HepG2 (cell line): ENCODE results near the gene METAP1D. TPM values are rescaled to one million over a fixed set of nuclear protein-coding genes. Genes with fewer than 3 reads are reported as not detected.
A peak's percentile ranks its signal among the peaks of the same experiment; 100 is the strongest.

Experiments used
- AGO2 ChIP-seq: fragments of 200-400 bp; formaldehyde crosslinking; optimal IDR thresholded peaks from 2 replicates; pipeline ENCODE3; 2017; ENCODE audit warnings: mild to moderate bottlenecking, low read depth, low read length, moderate library complexity
- ATAD3A ChIP-seq: sonication (generic); formaldehyde crosslinking; IDR thresholded peaks from 2 replicates; pipeline ENCODE4 v1.4.0; 2020; ENCODE audit warnings: missing genetic modification reagents
- CREB3 ChIP-seq: sonication (generic); formaldehyde crosslinking; IDR thresholded peaks from 2 replicates; pipeline ENCODE4 v1.5.0; 2020; ENCODE audit warnings: missing genetic modification reagents
- EEA1 ChIP-seq: sonication (generic); formaldehyde crosslinking; IDR thresholded peaks from 2 replicates; pipeline ENCODE4 v1.5.1; 2020; ENCODE audit warnings: mild to moderate bottlenecking, missing genetic modification reagents, borderline replicate concordance
- GATA4 ChIP-seq: sonication (generic); IDR thresholded peaks from 2 replicates; pipeline ENCODE4 v1.6.1; 2016; ENCODE audit warnings: antibody characterized with exemption, low read depth, borderline replicate concordance
- HNF4A ChIP-seq: sonication (generic); formaldehyde crosslinking; IDR thresholded peaks from 2 replicates; pipeline ENCODE4 v1.4.0; 2020; ENCODE audit warnings: missing genetic modification reagents
- MAX ChIP-seq: IDR thresholded peaks from 2 replicates; pipeline ENCODE4 v1.6.1; 2012; ENCODE audit warnings: inconsistent platforms
- MTA3 ChIP-seq: sonication (generic); formaldehyde crosslinking; IDR thresholded peaks from 2 replicates; pipeline ENCODE4 v1.4.0; 2020; ENCODE audit warnings: missing genetic modification reagents
- MTF2 ChIP-seq: sonication (generic); formaldehyde crosslinking; IDR thresholded peaks from 2 replicates; pipeline ENCODE4 v1.5.0; 2020; ENCODE audit warnings: missing genetic modification reagents, borderline replicate concordance
- NFE2L1 ChIP-seq: sonication (generic); formaldehyde crosslinking; IDR thresholded peaks from 2 replicates; pipeline ENCODE4 v1.4.0; 2020; ENCODE audit warnings: missing genetic modification reagents, mild to moderate bottlenecking, borderline replicate concordance
- NRL ChIP-seq: sonication (generic); formaldehyde crosslinking; IDR thresholded peaks from 2 replicates; pipeline ENCODE4 v1.5.0; 2020; ENCODE audit warnings: missing genetic modification reagents, mild to moderate bottlenecking, moderate library complexity, borderline replicate concordance
- PCBP1 ChIP-seq: fragments of 200-400 bp; formaldehyde crosslinking; IDR thresholded peaks from 2 replicates; pipeline ENCODE4 v1.6.1; 2017; ENCODE audit warnings: mild to moderate bottlenecking, low read depth, low read length, borderline replicate concordance
- RFX3 ChIP-seq: IDR thresholded peaks from 2 replicates; pipeline ENCODE4 v1.6.1; 2016; ENCODE audit warnings: missing biosample characterization, missing genetic modification reagents
- SAFB2 ChIP-seq: sonication (generic); formaldehyde crosslinking; IDR thresholded peaks from 2 replicates; pipeline ENCODE4 v1.5.1; 2020; ENCODE audit warnings: missing genetic modification reagents, low read depth, mild to moderate bottlenecking, borderline replicate concordance
- SMAD9 ChIP-seq: sonication (generic); formaldehyde crosslinking; IDR thresholded peaks from 2 replicates; pipeline ENCODE4 v1.5.1; 2020; ENCODE audit warnings: mild to moderate bottlenecking, missing genetic modification reagents
- SNAI1 ChIP-seq: sonication (generic); formaldehyde crosslinking; IDR thresholded peaks from 2 replicates; pipeline ENCODE4 v1.5.0; 2020; ENCODE audit warnings: mild to moderate bottlenecking, missing genetic modification reagents, borderline replicate concordance
- TEAD3 ChIP-seq: optimal IDR thresholded peaks from 2 replicates; pipeline ENCODE3; 2016; ENCODE audit warnings: borderline replicate concordance
- ZFP82 ChIP-seq: sonication (generic); formaldehyde crosslinking; IDR thresholded peaks from 2 replicates; pipeline ENCODE4 v1.5.1; 2020; ENCODE audit warnings: mild to moderate bottlenecking, missing genetic modification reagents, borderline replicate concordance
- ZNF10 ChIP-seq: sonication (generic); formaldehyde crosslinking; IDR thresholded peaks from 2 replicates; pipeline ENCODE4 v1.4.0; 2020; ENCODE audit warnings: mild to moderate bottlenecking, low read depth, missing genetic modification reagents, borderline replicate concordance
- ZNF160 ChIP-seq: sonication (generic); formaldehyde crosslinking; IDR thresholded peaks from 2 replicates; pipeline ENCODE4 v1.8.0; 2022; ENCODE audit warnings: mild to moderate bottlenecking, inconsistent platforms, missing genetic modification reagents
- ZNF343 ChIP-seq: sonication (generic); formaldehyde crosslinking; IDR thresholded peaks from 2 replicates; pipeline ENCODE4 v1.4.0; 2020; ENCODE audit warnings: mild to moderate bottlenecking, missing genetic modification reagents
- ZNF547 ChIP-seq: sonication (generic); formaldehyde crosslinking; IDR thresholded peaks from 2 replicates; pipeline ENCODE4 v1.5.1; 2020; ENCODE audit warnings: mild to moderate bottlenecking, missing genetic modification reagents
- ZNF609 ChIP-seq: sonication (generic); formaldehyde crosslinking; IDR thresholded peaks from 2 replicates; pipeline ENCODE4 v1.4.0; 2020; ENCODE audit warnings: mild to moderate bottlenecking, missing genetic modification reagents, borderline replicate concordance
- ZNF782 ChIP-seq: sonication (generic); formaldehyde crosslinking; IDR thresholded peaks from 2 replicates; pipeline ENCODE4 v1.4.0; 2020; ENCODE audit warnings: missing genetic modification reagents, mild to moderate bottlenecking, borderline replicate concordance
- polyA plus RNA-seq, 8 experiments: library from polyadenylated mRNA; depleted of rRNA in 3 of 8; stranded (reverse) in 7 of 8; unstranded in 1 of 8; fragments of >200 nt; fragmentation: Illumina TruSeq in 4 of 8; extraction: Trizol in 4 of 8; gene quantifications; 2 replicates each; pipeline versions ENCODE4 v1.2.1 to v1.2.3, GENCODE V29; 2011 to 2016; ENCODE audit warnings: low read depth in 4 of 8, missing spikeins in 1 of 8, mixed read lengths in 1 of 8; ENCODE audit not compliant: insufficient read depth in 1 of 8
- total RNA-seq, 5 experiments: library from RNA; depleted of rRNA; stranded (reverse); fragments of >200 nt; fragmentation: Illumina TruSeq; extraction: Trizol; gene quantifications; 2 replicates each; pipeline ENCODE4 v1.2.3, GENCODE V29; 2016; ENCODE audit warnings: low read depth in 1 of 5

METAP1D gene
- total and polyA plus RNA-seq, 2 of the 13 experiments (the other 11 are each of a cell fraction or from before 2014, with no cell fraction given): 14.7 to 21.6 TPM

- 0 out of 2 replicates have a peak, but pooled peaks have one; percentile 5 for TF ChIP-seq ZNF609
- no peak for TF ChIP-seq GATA4
- TF ChIP-seq CREB3 (CRISPR knock-in tag): no peak
- TF ChIP-seq EEA1 (CRISPR knock-in tag): no peak
- TF ChIP-seq ZNF160 (CRISPR knock-in tag): no peak
- TF ChIP-seq ZNF547: no peak
- peak; percentile 30; the same call in 1 of the 2 replicates for TF ChIP-seq ZNF343 (CRISPR knock-in tag)
- TF ChIP-seq SNAI1 (CRISPR knock-in tag): no peak
- no peak for TF ChIP-seq SAFB2 (CRISPR knock-in tag)
- TF ChIP-seq MTA3 (CRISPR knock-in tag): no peak
- TF ChIP-seq RFX3 (CRISPR knock-in tag): no peak
- TF ChIP-seq NFE2L1 (CRISPR knock-in tag): no peak
- TF ChIP-seq ZNF10 (CRISPR knock-in tag): no peak
- TF ChIP-seq HNF4A (CRISPR knock-in tag): no peak
- no peak for TF ChIP-seq SMAD9 (CRISPR knock-in tag)
- 0 out of 2 replicates have a peak, but pooled peaks have one; percentile 41 for TF ChIP-seq ZFP82 (CRISPR knock-in tag)
- TF ChIP-seq ATAD3A (CRISPR knock-in tag): no peak
- no peak for TF ChIP-seq TEAD3
- TF ChIP-seq MTF2 (CRISPR knock-in tag): peak; percentile 90; the same call in 1 of the 2 replicates
- no peak; the same call in 1 of the 2 replicates for TF ChIP-seq MAX
- no peak for TF ChIP-seq PCBP1
- TF ChIP-seq ZNF782 (CRISPR knock-in tag): no peak
- TF ChIP-seq NRL (CRISPR knock-in tag): 0 out of 2 replicates have a peak, but pooled peaks have one; percentile 41
- TF ChIP-seq AGO2: no peak
Measured at GRCh38 chr2:172096626-172097547, 97.1 kb downstream of the METAP1D start (continued).
